AG04450 (cell line): ENCODE measurements around the gene DYRK3. TPM values are rescaled to one million over a fixed set of nuclear protein-coding genes. Genes with fewer than 3 reads are reported as not detected.
A peak's percentile ranks its signal among the peaks of the same experiment; 100 is the strongest.

ENCODE experiments used
- CTCF ChIA-PET: fragments of 300-600, 350-600 bp; formaldehyde crosslinking; extraction: SDS; loops from one replicate; lab custom pipeline; 2022; ENCODE audit warnings: antibody characterized with exemption, inconsistent platforms; lab: Charles Lee
- POLR2A ChIA-PET: fragments of 350-600 bp; formaldehyde crosslinking; extraction: SDS; loops from one replicate; lab custom pipeline; 2021; ENCODE audit warnings: antibody characterized with exemption, inconsistent platforms; lab: Yijun Ruan, JAX
- DNase-seq: peaks from one replicate; pipeline ENCODE4 v3.0.0-alpha.2; 2011; ENCODE audit warnings: low read depth, low spot score
- H3K27ac ChIP-seq: one replicate; pipeline ENCODE4 v1.5.1; 2012; ENCODE audit warnings: low read depth, low read length, control low read depth
- H3K27me3 ChIP-seq: one replicate; pipeline ENCODE4 v1.6.0; 2012; ENCODE audit warnings: low read length; ENCODE audit not compliant: control insufficient read depth, insufficient read depth
- H3K4me3 ChIP-seq: 2 replicates; pipeline ENCODE4 v1.5.1; 2011; ENCODE audit warnings: mild to moderate bottlenecking, low read depth, low read length, control low read depth
- H3K9me3 ChIP-seq: 2 replicates; pipeline ENCODE4 v1.5.1; 2012; ENCODE audit warnings: low read length; ENCODE audit not compliant: control insufficient read depth, insufficient read depth
- CTCF ChIP-seq: IDR thresholded peaks from 2 replicates; pipeline ENCODE4 v1.5.1; 2011; ENCODE audit warnings: low read depth, low read length, control low read depth, inconsistent platforms
- polyA plus RNA-seq: library from polyadenylated mRNA; depleted of rRNA; stranded (reverse); fragments of >200 nt; gene quantifications from 2 replicates; pipeline ENCODE4 v1.2.3, GENCODE V29; 2011

The DYRK3 gene
- polyA plus RNA-seq, 1 experiment: 13.4 TPM

GRCh38 chr1:206651958-206652890, 16.9 kb downstream of the DYRK3 start:
- Histone ChIP-seq H3K27ac (no peak overlapping the region), H3K27me3 (no peaks in the 10 kb centered on the region), H3K4me3 (no peak overlapping the region), H3K9me3 (no peaks in the 10 kb centered on the region)
- ChIA-PET CTCF (interaction anchor here (0.7 to 6.2 kb wide), 3 partner anchors 12 to 21 kb away, joined by 3 to 72 read pairs (median 55); no protein-coding TSS in a partner anchor), POLR2A (no interaction called here)
- TF ChIP-seq CTCF: no peak
- no peak for DNase-seq

- no peak overlapping the region for H3K27ac ChIP-seq
- H3K9me3 ChIP-seq: no peaks in the 10 kb centered on the region; the same call in 1 of the 2 replicates
- ChIA-PET POLR2A (no interaction called here), CTCF (interaction anchor here (1.0 to 5.1 kb wide), 3 partner anchors 10 to 73 kb away, joined by 3 to 55 read pairs (median 6); partner anchors contain the start of gene DYRK3)
- no peak for TF ChIP-seq CTCF
- no peak for DNase-seq
- no peaks in the 10 kb centered on the region for H3K27me3 ChIP-seq
- no peak overlapping the region for H3K4me3 ChIP-seq
These were observed 18.6 kb downstream of the DYRK3 start for GRCh38 chr1:206653715-206654459.

GRCh38 chr1:206654828-206655227, 19.5 kb downstream of the DYRK3 start:
- Histone ChIP-seq H3K9me3 (no peaks in the 10 kb centered on the region; the same call in 1 of the 2 replicates), H3K27me3 (peaks cover under 1% of the 10 kb centered on the region), H3K27ac (no peak overlapping the region), H3K4me3 (no peak overlapping the region)
- no peak for DNase-seq
- POLR2A ChIA-PET: interaction anchor here (1.2 kb wide), 1 partner anchor 19 kb away, joined by 3 read pairs; the partner anchor contains the start of gene DYRK3
- no peak for TF ChIP-seq CTCF
- CTCF ChIA-PET: interaction anchor here (0.7 to 5.1 kb wide), 5 partner anchors 9 to 164 kb away, joined by 3 to 55 read pairs (median 3); partner anchors contain the start of gene DYRK3

- Histone ChIP-seq H3K27ac (peak overlapping the region; percentile 21), H3K27me3 (peaks cover 2% of the 10 kb centered on the region), H3K4me3 (no peak overlapping the region), H3K9me3 (no peaks in the 10 kb centered on the region; the same call in 1 of the 2 replicates)
- ChIA-PET CTCF (interaction anchor here (0.7 to 5.1 kb wide), 6 partner anchors 9 to 165 kb away, joined by 3 to 55 read pairs (median 3); no protein-coding TSS in a partner anchor), POLR2A (interaction anchor here (1.2 kb wide), 1 partner anchor 20 kb away, joined by 3 read pairs; the partner anchor contains the start of gene DYRK3)
- TF ChIP-seq CTCF: no peak
- DNase-seq: no peak
These were observed 20.1 kb downstream of the DYRK3 start for GRCh38 chr1:206655471-206655882.
